ENCODE data around the gene PHETA1.

GRCh38 chr12:111311011-111311410 lies 57.9 kb downstream of the PHETA1 start:
- TF ChIP-seq CTCF (IDR thresholded peaks at IDR 0.05): no peak
- TF ChIP-seq POLR2AphosphoS5 (IDR thresholded peaks at IDR 0.05; ENCODE audit: insufficient read depth in 1 of 2, low read depth in 1 of 2): no peak
- no peak for TF ChIP-seq POLR2A (IDR thresholded peaks at IDR 0.05)

All from vagina (tissue), 2 donors.